ENCODE results near the gene SSH2.
"Not testable (repeated sequence)": the region's sequence is repeated elsewhere in the genome, so short reads cannot be mapped to it uniquely, and the experiment has no call there.

SSH2 gene

DNA sequence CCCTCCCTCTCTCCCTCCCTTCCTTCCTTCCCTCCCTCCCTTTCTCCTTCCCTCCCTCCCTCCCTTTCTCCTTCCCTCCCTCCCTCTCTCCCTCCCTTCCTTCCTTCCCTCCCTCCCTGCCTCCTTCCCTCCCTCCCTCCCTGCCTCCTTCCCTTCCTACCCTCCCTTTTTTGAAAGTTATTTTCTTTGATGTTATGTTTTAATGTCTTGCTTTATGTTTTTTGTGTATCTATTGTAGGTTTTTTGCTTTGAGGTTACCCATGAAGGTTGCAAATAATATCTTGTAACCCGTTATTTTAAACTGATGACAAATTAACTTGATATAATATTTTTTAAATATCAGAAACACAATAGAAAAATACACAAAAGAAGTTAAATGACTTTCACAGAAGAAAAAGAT lies 96.2 kb downstream of the SSH2 start:
- no peak for DNase-seq

DNA sequence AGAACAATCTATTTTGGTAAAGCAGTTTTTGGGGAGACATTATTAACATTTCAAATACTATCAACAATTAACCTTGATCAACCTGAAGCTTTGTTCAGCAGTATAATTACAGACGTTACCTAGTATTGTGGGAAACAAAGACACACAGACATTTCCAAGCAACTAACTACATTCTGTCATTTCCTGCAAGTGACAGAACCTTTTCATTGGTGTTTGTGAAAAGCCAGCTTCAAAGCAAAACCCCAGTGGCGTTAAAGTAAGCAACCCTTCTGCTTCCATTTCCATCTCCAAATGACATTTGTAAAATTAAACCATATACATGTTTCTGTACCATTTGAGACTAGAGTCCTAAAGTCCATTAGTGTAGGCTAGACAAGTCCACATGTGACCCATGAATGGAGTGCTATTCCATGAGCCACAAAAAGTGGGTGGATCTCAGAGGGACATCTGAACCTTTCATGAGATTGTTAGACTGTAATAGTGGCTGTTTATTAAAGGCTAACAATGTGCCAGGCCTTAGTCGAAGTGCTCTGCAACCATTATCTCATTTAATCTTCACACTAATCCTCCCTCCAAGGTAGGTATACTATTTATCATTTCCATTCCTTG lies 101.2 kb downstream of the SSH2 start:
- DNase-seq, result no peak

DNA sequence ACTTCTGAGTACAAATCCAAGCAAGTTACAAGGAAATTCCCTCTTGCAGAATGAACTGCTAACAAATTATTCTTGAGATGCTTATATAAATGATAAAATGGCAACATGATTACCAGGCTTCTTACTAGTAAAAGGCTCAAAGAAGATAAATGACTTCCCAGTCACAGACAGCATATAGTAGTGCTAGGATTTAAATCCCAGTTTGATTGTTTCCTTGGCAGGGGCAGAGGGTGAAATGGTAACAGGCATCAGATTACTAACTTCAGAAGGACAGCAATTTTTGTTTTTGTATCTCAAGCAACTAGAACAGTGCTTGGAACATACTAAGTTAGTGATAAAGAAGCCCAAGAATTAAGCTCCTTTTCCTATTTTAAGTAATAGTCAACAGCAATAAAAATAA lies 102.8 kb downstream of the SSH2 start:
- DNase-seq, result no peak

DNA sequence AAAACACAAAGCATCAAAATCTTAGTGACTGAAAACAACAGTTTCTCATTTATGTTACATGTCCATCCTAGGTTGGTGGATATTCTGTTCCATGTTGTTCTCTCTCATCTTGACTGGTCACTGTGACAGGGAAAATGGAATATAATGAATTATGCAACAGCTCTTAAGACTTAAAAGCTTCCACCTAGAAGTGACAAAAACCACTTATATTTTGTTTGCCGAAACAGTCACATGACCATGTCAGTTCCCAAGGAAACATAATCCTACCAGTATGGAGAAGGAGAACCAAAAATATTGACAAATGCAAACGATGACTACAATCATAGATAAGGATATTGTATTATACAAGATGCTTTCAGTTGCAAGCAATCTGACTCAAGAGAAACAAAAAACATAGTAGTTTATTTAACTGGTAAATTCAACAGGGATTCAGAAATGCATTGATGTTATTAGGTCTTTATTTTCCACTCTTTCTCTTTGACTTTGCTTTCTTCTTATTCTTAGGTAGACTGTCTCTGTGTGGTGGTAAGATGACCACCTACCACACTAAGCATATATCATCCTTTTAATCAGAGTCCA lies 103.8 kb downstream of the SSH2 start:
- no peak for DNase-seq

DNA sequence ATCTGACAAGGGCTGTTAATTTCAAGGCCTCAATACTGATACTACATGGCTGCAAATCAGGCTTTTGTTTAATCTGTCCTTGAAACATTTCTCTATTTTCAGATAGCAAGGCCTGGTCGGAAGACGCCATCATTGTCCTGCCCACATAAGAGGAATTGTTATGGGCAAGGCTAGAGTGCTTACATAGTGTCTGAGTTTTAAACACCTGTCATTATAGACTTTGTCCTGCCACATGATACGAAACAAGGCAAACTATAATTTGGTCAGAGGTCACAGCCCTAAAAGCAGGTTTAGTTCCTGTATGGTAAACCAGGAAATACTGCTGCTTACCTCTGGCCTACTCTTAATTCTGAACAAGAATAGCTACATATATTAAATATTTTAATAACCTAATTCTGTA lies 104.4 kb downstream of the SSH2 start:
- DNase-seq, result no peak

DNA sequence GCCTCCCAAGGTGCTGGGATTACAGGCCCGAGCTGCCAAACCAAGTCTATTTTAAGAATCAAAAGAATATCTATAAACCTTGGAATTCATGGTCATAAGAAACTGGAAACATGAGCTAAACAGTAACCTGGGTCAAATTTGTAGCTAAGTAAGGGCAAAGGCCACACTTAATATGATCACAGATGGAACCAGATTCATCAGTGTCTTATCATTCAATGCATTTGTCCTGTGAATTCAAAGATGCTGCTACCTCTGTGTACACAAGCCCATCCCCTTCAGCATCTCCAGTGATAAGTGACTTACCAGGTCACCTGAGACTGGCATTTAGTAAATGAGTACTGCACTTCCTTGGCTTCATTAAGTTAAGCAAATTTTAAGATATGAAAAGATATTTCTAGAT lies 108.1 kb downstream of the SSH2 start:
- no peak for DNase-seq

DNA sequence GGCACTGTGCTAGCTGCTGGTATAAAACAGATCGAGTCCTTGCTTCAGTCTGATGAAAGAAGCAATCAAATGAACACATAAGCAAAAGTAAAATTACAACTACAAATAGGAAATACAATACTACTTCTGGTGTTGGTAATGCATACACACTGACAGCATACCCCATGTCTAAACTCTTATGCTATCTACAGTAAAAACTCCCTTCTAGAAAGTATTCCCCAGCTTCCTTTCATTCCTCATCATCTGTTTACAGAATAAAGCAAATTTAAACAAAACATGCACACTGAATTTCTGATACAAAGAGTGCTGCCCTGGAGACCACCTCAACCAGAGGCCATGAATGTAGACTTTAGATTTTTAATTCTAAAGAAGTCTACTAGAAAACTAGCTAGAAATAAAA lies 109.6 kb downstream of the SSH2 start:
- no peak for DNase-seq

DNA sequence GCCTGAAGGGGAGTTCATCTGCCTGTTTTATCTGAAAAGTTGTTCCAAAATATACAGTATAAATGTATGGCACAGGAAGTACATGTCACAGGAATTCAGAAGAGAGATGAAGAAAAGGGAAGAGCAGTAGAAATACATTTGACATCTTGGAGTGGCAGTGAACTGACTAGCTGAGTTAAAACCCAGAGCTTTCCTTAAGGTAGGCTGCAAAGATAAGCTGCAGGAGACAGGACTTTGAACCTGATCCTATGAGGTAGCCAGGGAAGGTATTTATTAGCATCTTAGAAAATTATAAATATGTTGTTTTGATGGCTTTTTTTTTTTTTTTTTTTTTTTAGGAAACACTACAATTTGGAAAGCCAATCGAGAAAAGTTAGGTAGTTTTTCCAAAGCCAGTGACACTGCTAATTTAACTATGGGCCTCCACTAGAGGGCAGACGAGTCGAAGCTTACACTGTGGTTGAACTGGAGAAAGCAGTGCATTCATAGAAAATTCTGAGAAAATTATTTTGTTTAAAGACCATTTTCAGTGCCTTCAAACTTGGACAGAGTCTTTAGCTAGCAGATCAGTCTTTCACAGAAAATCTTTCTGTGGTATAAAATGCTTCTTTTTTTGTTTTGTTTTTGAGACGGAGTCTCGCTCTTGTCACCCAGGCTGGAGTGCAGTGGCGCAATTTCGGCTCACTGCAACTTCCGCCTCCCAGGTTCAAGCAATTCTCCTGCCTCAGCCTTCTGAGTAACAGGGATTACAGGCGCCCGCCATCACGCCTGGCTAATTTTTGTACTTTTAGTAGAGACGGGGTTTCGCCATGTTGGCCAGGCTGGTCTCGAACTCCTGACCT lies 122.3 kb downstream of the SSH2 start:
- DNase-seq, result peak; percentile 13

DNA sequence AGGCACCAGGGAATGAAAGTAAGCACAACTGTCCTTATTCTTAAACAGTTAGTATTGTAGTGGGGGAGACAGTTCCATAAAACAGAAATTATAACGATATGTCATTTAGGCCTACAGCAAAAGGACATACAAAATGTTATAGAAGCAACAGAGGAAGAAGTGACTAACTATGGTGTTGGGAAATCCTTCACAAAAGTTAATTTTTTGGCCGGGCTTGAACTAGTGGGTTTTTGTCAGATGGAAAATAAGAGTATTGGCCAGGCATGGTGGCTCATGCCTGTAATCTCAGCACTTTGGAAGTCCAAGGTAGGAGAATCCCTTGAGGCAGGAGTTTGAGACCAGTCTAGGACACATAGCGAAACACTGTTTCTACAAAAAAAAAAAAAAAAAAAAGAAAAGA lies 127.8 kb downstream of the SSH2 start:
- no peak for DNase-seq

DNA sequence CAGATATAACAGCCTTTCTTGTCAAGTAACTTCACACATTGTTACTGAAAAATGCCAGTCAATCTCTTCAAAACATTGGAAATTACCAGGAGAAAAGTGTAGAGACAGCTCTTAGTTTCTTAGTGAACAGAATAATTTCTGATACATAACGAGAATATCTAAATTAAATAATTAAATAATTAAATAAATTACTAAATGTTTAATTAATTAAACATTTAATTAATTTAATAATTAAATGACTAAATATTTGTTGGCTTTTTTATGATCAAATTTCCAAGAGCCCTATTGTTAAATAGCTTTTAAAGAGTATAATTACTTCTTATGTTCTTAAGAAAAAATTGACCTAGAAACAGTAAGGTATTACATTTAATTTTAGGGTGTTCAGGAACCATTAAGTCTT lies 129.6 kb downstream of the SSH2 start:
- no peak for DNase-seq

DNA sequence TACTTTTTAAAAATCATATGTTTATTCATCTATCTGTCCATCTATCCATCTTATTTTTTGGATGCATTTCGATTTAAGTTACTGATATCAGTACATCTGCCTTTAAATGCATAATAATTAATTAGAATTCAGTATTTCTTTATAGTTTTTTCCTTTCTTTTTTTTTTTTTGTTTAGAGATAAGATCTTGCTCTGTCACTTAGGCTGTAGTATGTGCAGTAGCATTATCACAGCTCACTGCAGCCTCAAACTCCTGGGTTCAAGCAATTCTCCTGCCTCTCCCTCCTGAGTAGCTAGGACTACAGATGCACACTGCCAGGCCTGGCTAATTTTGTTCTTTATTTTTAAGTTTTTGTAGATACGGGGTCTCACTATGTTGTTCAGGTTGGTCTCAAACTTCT lies 133.4 kb downstream of the SSH2 start:
- DNase-seq, result no peak

DNA sequence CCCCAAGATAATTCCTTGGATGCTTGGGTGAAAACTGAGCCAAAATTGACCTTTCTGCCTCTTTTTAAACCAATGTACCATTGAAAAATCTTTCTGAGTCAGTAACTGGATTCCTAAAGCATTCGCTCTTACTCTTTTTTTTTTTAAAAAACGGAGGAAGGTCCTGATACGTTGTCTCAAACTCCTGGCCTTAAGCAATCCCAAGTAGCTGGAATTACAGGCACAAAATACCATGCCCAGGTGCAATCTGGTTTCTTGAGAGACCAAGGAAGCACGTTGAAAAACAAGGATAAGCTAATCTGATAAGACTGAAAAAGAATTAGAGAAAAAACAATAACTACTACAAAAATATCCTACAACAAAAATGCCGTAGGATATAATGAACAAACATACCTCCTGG lies 136.5 kb downstream of the SSH2 start:
- DNase-seq, result no peak

DNA sequence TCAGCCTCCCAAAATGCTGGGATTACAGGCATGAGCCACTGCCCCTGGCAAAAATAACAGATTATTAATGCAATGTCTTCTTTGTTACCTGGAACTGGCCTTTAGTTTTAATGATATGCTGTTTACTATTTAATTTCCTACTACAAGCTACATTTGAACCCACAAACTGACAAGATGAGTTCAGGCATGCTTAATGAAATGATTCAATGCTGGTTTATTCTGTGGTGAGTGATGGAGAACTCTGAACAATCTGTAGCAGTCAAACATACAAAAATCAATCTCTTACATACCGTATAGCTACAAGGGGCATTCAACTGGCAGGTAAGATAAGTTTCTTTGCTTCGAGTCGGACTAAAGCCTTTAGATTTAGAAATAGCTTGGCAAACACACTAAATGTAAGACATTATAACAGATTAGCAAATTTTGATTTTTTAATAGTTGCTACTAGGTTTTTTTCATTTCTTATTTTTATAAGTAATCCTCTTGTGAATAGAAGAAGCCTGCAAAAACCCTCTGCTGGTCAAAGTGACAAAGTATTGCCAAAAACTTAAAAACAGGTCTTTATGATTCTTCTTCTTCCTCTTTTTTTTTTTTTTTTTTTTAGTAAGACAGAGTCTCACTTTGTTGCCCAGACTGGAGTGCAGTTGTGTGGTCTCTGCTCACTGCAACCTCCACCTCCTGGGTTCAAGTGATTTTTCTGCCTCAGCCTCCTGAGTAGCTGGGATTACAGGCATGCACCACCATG lies 138.5 kb downstream of the SSH2 start:
- no peak for DNase-seq

DNA sequence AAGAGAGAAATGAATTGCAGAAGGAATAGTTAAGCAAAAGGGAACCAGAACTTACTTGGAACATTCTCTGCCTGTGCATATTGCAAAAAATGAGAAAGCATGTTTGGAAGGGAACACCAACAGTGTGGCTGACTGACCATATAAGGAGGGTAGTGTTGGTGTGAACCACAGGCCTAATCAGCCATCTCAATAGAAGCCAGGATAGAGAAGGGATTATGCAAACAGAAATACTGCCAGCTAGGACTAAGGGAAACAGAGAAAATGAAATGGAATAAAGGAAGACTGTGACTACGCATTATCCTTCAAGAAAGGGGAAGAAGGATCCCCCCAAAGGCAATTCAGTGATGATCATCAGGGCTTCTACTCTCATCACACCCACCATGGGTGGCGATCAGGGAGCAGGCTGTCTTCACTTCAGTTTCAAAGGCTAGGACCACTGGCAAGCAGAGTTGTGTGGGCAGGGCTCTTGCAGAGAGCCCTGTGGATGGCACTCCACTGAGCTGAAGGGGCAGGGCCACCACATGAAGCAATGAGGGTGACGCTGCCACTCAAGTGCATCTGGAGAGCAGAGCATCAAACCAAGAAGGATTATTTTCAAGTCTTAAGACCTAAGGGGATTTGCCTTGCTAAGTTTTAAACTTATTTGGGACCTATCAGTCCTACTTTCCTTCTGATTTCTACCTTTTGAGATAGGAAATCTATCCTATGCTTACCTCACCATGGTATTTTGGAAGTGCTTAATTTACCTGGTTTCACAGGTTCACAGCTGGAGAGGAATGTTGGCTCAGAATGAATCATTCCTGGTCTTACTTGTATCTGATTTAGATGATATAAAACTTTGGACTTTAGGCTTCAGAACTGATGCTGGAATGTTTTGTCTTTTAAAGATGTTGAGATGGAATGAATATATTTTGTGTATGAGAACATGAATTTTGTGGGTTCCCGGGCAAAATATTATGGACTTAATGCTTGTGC lies 140.5 kb downstream of the SSH2 start:
- no peak for DNase-seq

DNA sequence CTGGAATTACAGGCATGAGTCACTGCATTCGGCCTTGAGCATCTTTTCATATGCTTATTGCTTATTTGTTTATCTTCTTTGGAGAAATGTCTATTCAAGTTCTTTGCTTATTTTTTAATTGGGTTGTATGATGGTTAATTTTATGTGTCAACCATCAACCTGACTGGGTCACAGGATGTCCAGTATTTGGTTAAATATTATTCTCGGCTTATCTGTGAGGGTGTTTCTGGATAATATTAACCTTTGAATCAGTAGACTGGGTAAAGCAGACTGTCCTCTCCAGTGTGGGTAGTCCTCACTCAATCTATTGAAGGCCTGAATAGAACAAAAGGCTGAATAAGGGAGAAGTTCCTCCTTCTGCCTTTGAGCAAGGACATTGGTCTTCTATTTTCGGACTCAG lies 142.0 kb downstream of the SSH2 start:
- no peak for DNase-seq

DNA sequence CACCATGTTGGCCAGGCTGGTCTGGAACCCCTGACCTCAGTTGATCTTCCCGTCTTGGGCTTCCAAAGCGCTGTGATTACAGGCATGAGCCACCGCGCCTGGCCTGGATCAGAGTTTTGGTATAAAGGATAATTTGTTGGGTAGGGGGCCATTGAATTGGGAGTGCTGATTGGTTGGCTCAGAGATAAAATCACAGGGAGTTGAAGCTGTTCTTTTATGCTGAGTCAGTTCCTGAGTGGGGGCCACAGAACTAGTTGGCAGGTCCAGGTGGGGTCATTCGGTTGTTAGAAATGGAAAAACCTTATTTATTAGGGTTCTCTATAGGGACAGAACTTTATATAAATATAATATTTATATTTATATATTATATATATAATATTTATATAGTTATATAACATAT lies 147.1 kb downstream of the SSH2 start:
- no peak for DNase-seq

DNA sequence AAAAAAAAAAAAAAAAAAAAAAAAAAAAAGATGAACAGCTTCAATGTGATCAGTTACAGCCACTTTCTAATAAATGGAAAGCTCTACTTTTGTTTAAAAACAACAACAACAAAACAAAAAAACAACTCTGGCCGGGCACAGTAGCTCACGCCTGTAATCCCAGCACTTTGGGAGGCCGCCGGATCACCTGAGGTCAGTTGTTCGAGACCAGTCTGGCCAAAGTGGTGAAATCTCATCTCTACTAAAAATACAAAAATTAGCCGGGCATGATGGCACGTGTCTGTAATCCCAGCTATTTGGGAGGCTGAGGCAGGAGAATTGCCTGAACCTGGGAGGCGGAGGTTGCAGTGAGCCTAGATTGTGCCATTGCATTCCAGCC lies 150.2 kb downstream of the SSH2 start:
- DNase-seq, result not testable (repeated sequence)

DNA sequence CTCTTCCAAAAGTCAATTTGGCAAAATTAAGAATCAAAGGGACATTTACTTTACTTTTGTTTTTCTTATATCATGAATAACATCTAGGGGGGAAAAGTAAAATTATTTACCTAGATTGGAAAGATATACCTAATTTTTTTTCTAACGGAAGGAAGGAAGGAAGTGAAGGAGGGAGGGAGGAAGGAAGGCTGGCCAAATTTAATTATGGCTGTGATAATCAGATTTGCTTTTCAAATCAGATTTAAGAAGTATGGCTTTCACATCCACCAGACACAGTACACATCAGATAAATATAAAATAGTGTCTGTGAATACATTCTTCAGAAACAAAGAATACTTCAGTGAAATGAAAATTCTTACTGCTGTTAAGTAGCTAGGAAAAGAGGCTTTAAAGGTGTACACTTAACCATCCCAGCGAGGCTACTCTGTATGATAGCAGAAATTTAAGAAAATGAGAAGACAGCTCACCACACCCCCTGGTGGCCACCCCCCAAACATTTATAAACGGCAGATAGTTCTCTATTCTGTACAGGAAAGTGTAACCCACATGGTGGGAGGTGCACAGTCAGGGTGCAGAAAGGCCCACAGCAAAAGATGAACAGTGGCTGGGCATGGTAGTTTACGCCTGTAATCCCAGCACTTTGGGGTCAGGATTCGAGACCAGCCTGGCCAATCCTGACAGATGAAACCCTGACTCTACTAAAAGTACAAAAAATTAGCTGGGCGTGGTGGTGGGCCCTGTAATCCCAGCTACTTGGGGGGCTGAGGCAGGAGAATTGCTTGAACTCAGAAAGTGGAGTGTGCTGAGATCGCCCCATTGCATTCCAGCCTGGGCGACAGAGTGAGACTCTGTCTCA lies 150.8 kb downstream of the SSH2 start:
- peak; percentile 3 for DNase-seq

DNA sequence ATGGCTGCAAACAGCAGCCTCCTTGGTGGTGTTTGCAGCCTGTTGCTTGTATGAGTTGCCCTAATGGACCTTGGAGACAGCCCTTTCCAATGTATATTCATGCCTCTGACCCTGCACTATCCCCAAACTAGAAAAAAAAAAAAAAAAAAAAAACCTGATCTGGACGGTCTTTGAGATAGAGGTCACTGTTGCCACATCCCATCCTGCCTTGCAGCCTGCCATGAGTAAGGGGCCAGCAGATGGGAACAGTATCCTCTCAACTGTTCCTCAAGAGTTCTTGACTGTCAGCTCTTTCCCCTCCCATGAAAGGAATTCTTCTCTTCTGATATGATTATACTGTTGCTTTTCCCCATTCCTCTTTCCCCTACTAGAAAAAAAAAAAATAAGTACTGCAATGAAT lies 152.4 kb downstream of the SSH2 start:
- no peak for DNase-seq

DNA sequence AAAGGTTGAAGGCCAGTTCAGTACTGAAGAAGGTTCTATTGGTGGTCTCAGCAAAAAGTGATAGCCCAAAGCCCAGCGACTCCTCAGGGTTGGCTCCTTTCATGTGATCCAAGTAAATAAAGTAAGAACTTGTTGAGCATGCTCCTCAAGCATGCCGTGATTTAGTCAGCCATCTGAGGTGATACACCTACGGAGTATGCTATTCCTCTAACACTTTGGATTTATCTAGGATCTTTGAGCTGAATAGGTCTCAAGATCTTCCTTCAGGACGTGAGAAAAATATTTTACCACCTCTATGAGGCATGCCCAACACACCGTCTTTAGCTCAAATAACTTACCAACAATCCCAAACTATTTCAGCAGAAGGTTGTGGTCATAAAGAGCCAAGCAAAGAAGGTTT lies 154.0 kb downstream of the SSH2 start:
- no peak for DNase-seq

DNA sequence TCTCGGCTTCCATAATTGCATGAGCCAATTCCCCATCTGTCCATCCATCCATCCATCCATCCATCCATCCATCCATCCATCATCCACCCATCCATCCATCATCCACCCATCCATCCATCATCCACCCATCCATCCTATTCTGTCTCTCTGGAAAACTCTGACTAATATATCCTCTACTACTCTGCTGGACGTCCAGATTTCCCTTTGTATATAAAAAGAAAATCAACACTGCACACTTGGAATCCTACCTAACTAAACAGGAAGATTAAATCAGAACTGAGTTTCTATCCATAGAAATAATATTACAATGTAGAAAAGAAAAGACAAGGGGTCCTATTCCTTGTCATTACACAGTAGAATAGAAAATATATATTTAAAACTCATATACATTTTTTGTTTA lies 157.0 kb downstream of the SSH2 start:
- DNase-seq, result no peak

DNA sequence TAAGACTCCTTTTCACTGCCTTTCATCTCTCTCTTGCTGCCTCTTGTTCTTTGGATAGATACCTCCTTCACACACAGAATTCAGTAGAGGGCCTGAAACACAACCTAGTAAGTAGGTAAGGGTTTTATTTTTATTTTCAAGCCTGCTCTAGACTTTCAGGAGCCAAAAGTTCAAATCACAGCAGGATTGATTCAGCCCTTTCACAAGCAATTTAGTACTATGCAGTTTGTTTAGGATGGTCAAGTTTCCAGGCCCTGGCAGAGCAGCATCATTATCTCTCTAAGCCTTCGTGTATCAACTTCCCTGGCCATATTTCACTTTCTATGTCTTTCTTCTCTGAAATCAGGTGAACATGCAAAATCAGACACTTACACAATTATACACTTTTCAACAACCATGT lies 158.5 kb downstream of the SSH2 start:
- DNase-seq, result no peak

All from GF-D8 (cell line).